MM.1S (cell line): Measurements from ENCODE around the gene EPHA5.

Source experiments
- CTCF ChIP-seq: fragments of 300-600 bp; sonication (generic); IDR thresholded peaks from 2 replicates; pipeline ENCODE4 v1.5.1; 2016; ENCODE audit warnings: antibody characterized with exemption, low read length, mixed read lengths
- EZH2 ChIP-seq: fragments of 300-600 bp; sonication (generic); optimal IDR thresholded peaks from 2 replicates; pipeline ENCODE3; 2017; ENCODE audit warnings: low read depth, mild to moderate bottlenecking, antibody characterized with exemption, low read length, mixed read lengths
- EZH2phosphoT487 ChIP-seq: fragments of 300-600 bp; sonication (generic); IDR thresholded peaks from 2 replicates; pipeline ENCODE4 v1.6.1; 2018; ENCODE audit warnings: antibody characterized with exemption, low read length

DNA sequence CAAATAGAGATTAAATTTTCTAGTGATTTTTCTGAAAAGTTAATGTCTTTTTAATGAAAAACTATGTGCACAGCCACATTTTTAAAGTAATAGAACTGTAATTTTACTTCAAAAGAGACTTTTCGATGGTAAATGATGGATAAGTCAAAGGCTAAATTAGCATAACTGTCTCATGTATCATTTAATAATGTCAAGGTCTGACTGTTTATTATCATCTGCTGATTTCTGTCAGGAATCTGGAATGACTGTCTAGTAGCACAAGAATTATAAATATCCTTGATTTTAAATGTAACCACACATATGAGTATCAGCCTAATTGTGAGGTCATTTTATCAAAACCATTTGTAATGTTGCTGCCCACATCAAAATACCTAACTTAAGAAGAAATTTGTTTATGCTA is 333.8 kb downstream of the EPHA5 start:
- no peak for TF ChIP-seq CTCF
- TF ChIP-seq EZH2phosphoT487: no peak
- TF ChIP-seq EZH2: no peak
